22Rv1 (cell line): ENCODE measurements around the gene ATL3.

Experiments
- ZFX ChIP-seq: fragments of 450-650 bp; IDR thresholded peaks from 2 replicates; pipeline ENCODE4 v1.6.1; 2017; ENCODE audit warnings: antibody characterized with exemption, borderline replicate concordance
- TF ChIP-seq, protein P1 (sequence below): fragments of 450-650 bp; IDR thresholded peaks from 2 replicates; pipeline ENCODE4 v1.5.1; 2017; ENCODE audit warnings: mild to moderate bottlenecking

DNA sequence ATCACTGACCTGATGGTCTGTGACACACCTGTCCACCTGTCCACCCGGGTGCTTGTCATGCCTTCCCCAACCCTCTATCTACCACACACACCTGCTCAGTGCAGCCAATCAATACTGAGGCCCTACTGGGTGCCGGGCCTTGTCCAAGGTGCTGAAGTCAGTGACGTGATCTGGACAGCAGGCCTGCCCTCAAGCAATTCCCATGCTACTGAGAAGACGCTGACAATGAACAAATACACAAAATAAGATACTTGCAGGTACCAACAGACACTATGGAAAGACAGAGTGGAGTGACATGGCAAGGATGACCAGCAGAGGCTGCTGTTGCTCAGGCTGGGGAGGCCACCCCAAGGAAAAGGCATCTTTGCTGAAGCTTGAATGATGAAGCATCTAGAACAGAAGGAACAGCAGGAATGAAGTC is 78.2 kb downstream of the ATL3 start:
- TF ChIP-seq, protein P1, sequence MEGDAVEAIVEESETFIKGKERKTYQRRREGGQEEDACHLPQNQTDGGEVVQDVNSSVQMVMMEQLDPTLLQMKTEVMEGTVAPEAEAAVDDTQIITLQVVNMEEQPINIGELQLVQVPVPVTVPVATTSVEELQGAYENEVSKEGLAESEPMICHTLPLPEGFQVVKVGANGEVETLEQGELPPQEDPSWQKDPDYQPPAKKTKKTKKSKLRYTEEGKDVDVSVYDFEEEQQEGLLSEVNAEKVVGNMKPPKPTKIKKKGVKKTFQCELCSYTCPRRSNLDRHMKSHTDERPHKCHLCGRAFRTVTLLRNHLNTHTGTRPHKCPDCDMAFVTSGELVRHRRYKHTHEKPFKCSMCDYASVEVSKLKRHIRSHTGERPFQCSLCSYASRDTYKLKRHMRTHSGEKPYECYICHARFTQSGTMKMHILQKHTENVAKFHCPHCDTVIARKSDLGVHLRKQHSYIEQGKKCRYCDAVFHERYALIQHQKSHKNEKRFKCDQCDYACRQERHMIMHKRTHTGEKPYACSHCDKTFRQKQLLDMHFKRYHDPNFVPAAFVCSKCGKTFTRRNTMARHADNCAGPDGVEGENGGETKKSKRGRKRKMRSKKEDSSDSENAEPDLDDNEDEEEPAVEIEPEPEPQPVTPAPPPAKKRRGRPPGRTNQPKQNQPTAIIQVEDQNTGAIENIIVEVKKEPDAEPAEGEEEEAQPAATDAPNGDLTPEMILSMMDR: peak; percentile 80
- TF ChIP-seq ZFX: no peak
